Muscle of leg (tissue), 11 donors: ENCODE results near the gene MYO3B. TPM values are rescaled to one million over a fixed set of nuclear protein-coding genes. Genes with fewer than 3 reads are reported as not detected.

ENCODE experiments used
- DNase-seq: peaks from one replicate; pipeline ENCODE4 v3.0.0; 2013
- H3K27ac ChIP-seq: one replicate; pipeline ENCODE4 v1.5.1; 2013; ENCODE audit warnings: mild to moderate bottlenecking, low read length, control low read depth
- H3K27me3 ChIP-seq: one replicate; pipeline ENCODE4 v1.6.1; 2013; ENCODE audit warnings: low read length; ENCODE audit not compliant: control insufficient read depth, insufficient read depth
- H3K36me3 ChIP-seq: one replicate; pipeline ENCODE4 v1.6.1; 2013; ENCODE audit warnings: low read length; ENCODE audit not compliant: control insufficient read depth, insufficient read depth
- H3K4me1 ChIP-seq: one replicate; pipeline ENCODE4 v1.6.1; 2013; ENCODE audit warnings: low read length; ENCODE audit not compliant: control insufficient read depth, insufficient read depth
- H3K4me3 ChIP-seq: one replicate; pipeline ENCODE4 v1.5.1; 2013; ENCODE audit warnings: low read length, control low read depth
- H3K9me3 ChIP-seq: replicated peaks from 2 replicates; pipeline ENCODE4 v1.6.1; 2013; ENCODE audit warnings: low read depth, low read length; ENCODE audit not compliant: control insufficient read depth
- WGBS: methylation state at CpG from one replicate; pipeline ENCODE4 v1.1.5; 2013; ENCODE audit warnings: missing lambda C conversion rate; ENCODE audit not compliant: insufficient coverage; 5-methylcytosine and 5-hydroxymethylcytosine counted together
- polyA plus RNA-seq, 8 donors: library from polyadenylated mRNA; unstranded; fragments of 120-200 nt; gene quantifications; one replicate each; pipeline versions ENCODE4 v1.2.1 to v1.2.3, GENCODE V29; 2013; ENCODE audit warnings: inconsistent platforms in 1 of 8, low replicate concordance in 1 of 8; ENCODE audit not compliant: insufficient read length in 8 of 8, insufficient read depth in 1 of 8
- total RNA-seq: library from RNA; stranded (reverse); fragments of 120-200 nt; gene quantifications from one replicate; pipeline ENCODE4 v1.2.4, GENCODE V29; 2013

MYO3B gene
- total and polyA plus RNA-seq, 9 donors: 0.12 to 0.79 (median 0.18) TPM

DNA sequence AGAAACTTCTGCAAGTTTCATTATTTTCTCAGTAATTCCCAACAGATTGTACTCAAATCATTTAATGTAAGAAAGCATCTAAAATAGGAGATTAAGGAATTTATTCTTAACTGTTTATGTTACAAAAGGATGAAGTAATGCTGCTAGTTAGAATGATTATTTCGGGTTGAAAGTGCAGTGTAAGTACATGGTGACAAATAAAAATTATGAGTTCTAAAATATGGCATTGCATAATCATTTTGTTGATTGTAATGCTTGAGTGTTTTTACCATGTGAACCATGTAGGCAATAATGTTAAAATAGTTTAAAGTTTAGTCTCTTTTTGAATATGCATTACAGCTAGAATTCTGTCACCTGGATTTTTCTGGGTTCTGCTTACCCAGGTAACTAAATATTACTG lies 388.2 kb downstream of the MYO3B start:
- no peaks in the 10 kb centered on the region for H3K4me1 ChIP-seq
- no peaks in the 10 kb centered on the region for H3K27me3 ChIP-seq
- H3K27ac ChIP-seq: no peak overlapping the region
- no peaks in the 10 kb centered on the region for H3K36me3 ChIP-seq
- H3K4me3 ChIP-seq: no peak overlapping the region
- H3K9me3 ChIP-seq: no peaks in the 10 kb centered on the region
- WGBS: 80% methylated on average over 1 of the region's 1 CpG
- no peak for DNase-seq

GRCh38 chr2:170567429-170567828 lies 389.5 kb downstream of the MYO3B start:
- Histone ChIP-seq H3K27ac (no peak overlapping the region), H3K4me3 (no peak overlapping the region), H3K4me1 (no peaks in the 10 kb centered on the region), H3K36me3 (no peaks in the 10 kb centered on the region), H3K27me3 (no peaks in the 10 kb centered on the region), H3K9me3 (no peaks in the 10 kb centered on the region)
- DNase-seq: no peak
- 100% methylated on average over 1 of the region's 2 CpGs for WGBS

DNA sequence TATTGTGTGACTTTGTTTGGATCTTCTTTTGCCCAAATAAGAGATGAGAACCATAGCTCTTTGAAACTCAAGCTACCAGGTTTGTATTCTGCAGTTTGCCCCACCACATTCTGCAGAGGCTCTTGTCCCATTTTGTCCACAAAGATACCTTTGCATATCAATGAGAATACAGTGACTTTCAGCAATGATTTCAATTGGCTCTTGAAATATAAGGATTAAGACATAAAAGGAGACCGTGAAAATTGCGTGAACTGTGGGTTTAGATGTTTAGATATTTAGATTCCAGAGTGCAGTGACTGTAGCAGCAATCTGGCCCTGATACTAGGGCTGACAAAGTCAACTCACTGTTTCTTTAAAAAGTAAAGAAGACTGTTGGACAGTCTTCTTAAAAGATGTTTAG lies 390.6 kb downstream of the MYO3B start:
- Histone ChIP-seq H3K4me1 (no peaks in the 10 kb centered on the region), H3K4me3 (no peak overlapping the region), H3K36me3 (no peaks in the 10 kb centered on the region), H3K27me3 (no peaks in the 10 kb centered on the region), H3K27ac (no peak overlapping the region), H3K9me3 (no peaks in the 10 kb centered on the region)
- no peak for DNase-seq
- 93% methylated on average over 2 of the region's 2 CpGs for WGBS

DNA sequence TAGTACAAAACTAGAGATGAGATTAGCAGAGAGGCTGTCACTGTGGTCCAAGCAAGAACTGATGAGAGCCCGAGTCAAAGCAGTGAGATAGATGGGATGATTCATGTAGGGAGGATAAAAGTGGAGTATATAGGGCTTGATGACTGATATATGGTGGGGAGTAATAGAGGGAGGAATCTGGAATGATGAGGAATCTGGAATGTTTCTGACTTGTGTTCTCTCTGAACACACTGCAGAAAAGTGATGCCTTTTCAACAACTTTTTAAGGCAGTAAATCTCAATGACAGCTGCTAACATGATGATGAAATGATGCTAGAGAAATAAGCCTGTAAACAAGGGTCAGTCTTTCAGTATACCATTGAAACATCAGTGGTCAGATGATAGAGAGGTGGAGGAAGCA lies 393.7 kb downstream of the MYO3B start:
- WGBS: 63% methylated on average over 1 of the region's 1 CpG
- DNase-seq: no peak
- no peaks in the 10 kb centered on the region for H3K36me3 ChIP-seq

GRCh38 chr2:170573671-170574070 lies 395.7 kb downstream of the MYO3B start:
- H3K36me3 ChIP-seq: no peaks in the 10 kb centered on the region
- no peaks in the 10 kb centered on the region for H3K27me3 ChIP-seq
- WGBS: no CpG with 5 or more reads among the region's 1 CpG
- no peak overlapping the region for H3K27ac ChIP-seq
- no peak for DNase-seq
- no peaks in the 10 kb centered on the region for H3K9me3 ChIP-seq
- H3K4me1 ChIP-seq: no peaks in the 10 kb centered on the region
- H3K4me3 ChIP-seq: no peak overlapping the region

More for the DNA sequence above, 393.7 kb downstream of the MYO3B start:
- H3K27me3 ChIP-seq: no peaks in the 10 kb centered on the region
- H3K27ac ChIP-seq: no peak overlapping the region
- H3K4me1 ChIP-seq: no peaks in the 10 kb centered on the region
- H3K4me3 ChIP-seq: no peak overlapping the region
- H3K9me3 ChIP-seq: no peaks in the 10 kb centered on the region

GRCh38 chr2:170576296-170576695 lies 398.3 kb downstream of the MYO3B start:
- no peaks in the 10 kb centered on the region for H3K36me3 ChIP-seq
- peak; percentile 17 for DNase-seq
- H3K27me3 ChIP-seq: no peaks in the 10 kb centered on the region
- no peak overlapping the region for H3K4me3 ChIP-seq
- no peaks in the 10 kb centered on the region for H3K9me3 ChIP-seq
- WGBS: 44% methylated on average over 2 of the region's 7 CpGs
- no peaks in the 10 kb centered on the region for H3K4me1 ChIP-seq
- H3K27ac ChIP-seq: no peak overlapping the region

DNA sequence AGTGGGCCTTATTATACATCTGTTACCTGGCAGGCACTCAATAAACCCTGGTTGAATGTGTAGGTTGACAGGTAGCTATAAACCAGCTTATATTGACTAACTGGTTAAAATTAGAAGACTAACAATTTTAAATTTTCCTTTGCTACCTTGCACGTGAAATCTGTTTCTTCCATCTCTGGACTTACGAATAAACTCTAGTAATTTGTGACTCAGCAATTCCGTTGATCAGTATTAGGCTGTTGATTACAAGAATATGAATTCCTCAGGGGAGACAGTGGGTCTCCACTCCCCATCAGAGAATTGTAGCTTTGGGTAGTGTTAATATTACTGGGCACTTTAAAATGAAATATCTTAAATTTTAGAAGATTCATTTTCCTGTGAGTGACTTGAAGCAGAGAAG lies 399.4 kb downstream of the MYO3B start:
- DNase-seq: no peak
- Histone ChIP-seq H3K9me3 (no peaks in the 10 kb centered on the region), H3K36me3 (no peaks in the 10 kb centered on the region), H3K4me1 (no peaks in the 10 kb centered on the region), H3K27ac (no peak overlapping the region), H3K27me3 (no peaks in the 10 kb centered on the region), H3K4me3 (no peak overlapping the region)
- WGBS: 80% methylated on average over 1 of the region's 3 CpGs

DNA sequence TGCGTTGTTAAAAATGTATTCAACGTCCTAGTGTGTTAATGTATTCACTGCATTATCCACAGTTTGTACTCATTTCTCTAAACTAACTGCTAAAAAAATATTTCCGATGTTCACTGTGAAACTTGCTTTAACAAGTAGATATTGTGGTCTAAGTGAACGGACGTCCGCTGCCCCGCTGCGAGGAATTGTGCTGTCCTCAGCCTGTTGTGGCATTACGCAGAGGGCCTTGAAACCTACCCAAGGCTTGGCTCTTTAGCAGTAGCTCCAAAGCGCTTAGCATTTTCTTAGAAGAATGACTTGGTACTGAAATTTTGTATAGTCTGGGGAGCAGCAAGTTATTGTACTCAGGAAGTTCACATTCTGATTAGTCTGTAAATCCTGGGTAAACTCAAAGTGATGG lies 400.7 kb downstream of the MYO3B start:
- H3K27me3 ChIP-seq: no peaks in the 10 kb centered on the region
- H3K9me3 ChIP-seq: no peaks in the 10 kb centered on the region
- H3K4me3 ChIP-seq: no peak overlapping the region
- no peaks in the 10 kb centered on the region for H3K36me3 ChIP-seq
- H3K27ac ChIP-seq: no peak overlapping the region
- DNase-seq: no peak
- 92% methylated on average over 5 of the region's 10 CpGs for WGBS
- H3K4me1 ChIP-seq: no peaks in the 10 kb centered on the region

DNA sequence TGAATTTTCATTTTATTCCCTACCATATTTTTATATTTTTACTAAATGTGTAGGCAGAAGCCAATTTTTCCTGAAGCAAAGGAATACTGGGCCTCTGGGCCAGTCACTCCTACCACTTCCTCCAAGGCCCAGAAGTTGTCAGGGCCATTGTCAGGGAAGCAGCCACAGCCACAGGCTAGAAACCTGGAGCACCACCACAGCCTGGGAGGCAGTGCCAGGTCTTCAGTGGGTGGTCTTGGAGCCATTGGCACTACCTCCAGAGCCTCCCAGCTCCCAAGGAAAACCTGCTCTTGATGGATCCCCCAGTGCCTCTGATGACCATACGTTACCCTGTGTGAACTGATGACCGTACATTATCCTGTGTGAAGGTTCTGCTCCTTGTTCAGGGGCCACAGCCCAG lies 401.6 kb downstream of the MYO3B start:
- Histone ChIP-seq H3K4me1 (no peaks in the 10 kb centered on the region), H3K9me3 (no peaks in the 10 kb centered on the region), H3K36me3 (no peaks in the 10 kb centered on the region), H3K27ac (no peak overlapping the region), H3K4me3 (no peak overlapping the region), H3K27me3 (no peaks in the 10 kb centered on the region)
- DNase-seq: no peak
- 20% methylated on average over 1 of the region's 2 CpGs for WGBS

DNA sequence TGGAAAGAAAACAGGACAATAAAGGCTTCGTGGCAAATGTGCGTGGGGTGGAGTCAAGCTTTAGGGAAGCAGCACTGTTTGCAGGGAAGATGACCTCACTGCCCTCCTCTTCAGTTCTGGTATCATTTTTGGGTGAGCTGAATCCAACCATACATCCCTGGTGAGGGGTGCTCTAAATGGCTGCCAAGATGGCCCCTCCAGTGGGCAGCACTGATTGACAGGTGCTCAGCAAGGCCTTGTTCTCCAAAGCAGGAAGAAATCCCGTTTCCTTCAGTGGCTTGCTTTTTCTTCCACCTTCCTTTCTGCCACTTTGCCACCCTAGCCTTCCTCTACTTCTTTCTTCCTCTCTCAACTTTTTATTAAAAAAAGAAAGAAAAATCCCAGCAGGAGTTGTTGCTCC lies 404.4 kb downstream of the MYO3B start:
- Histone ChIP-seq H3K36me3 (no peaks in the 10 kb centered on the region), H3K4me1 (no peaks in the 10 kb centered on the region), H3K9me3 (no peaks in the 10 kb centered on the region), H3K4me3 (no peak overlapping the region), H3K27ac (no peak overlapping the region), H3K27me3 (no peaks in the 10 kb centered on the region)
- WGBS: 60% methylated on average over 1 of the region's 3 CpGs
- DNase-seq: no peak

- Histone ChIP-seq H3K4me1 (no peaks in the 10 kb centered on the region), H3K36me3 (no peaks in the 10 kb centered on the region), H3K9me3 (no peaks in the 10 kb centered on the region), H3K27ac (no peak overlapping the region), H3K4me3 (no peak overlapping the region), H3K27me3 (no peaks in the 10 kb centered on the region)
- no peak for DNase-seq
- 86% methylated on average over 1 of the region's 8 CpGs for WGBS
Measured at GRCh38 chr2:170582751-170583463, 405.0 kb downstream of the MYO3B start.
